NCI-H2227 (cell line): Measurements from ENCODE around the gene C1QTNF6.
"Not testable (repeated sequence)": the region's sequence is repeated elsewhere in the genome, so short reads cannot be mapped to it uniquely, and the experiment has no call there.

Experiments used
- DNase-seq: peaks from one replicate; lab custom pipeline; 2025; ENCODE audit not compliant: unreplicated experiment; lab: John Stamatoyannopoulos, UW

Gene C1QTNF6

GRCh38 chr22:37187891-37188761 lies at the start of gene C1QTNF6:
Gene C1QTNF6 (minus strand): TSS chr22:37188247. CDS start chr22:37188213, 34 bp downstream.
- DNase-seq, result peak; percentile 12

GRCh38 chr22:37235897-37236607 lies 48.0 kb upstream of the C1QTNF6 start:
- DNase-seq, result no peak

DNA sequence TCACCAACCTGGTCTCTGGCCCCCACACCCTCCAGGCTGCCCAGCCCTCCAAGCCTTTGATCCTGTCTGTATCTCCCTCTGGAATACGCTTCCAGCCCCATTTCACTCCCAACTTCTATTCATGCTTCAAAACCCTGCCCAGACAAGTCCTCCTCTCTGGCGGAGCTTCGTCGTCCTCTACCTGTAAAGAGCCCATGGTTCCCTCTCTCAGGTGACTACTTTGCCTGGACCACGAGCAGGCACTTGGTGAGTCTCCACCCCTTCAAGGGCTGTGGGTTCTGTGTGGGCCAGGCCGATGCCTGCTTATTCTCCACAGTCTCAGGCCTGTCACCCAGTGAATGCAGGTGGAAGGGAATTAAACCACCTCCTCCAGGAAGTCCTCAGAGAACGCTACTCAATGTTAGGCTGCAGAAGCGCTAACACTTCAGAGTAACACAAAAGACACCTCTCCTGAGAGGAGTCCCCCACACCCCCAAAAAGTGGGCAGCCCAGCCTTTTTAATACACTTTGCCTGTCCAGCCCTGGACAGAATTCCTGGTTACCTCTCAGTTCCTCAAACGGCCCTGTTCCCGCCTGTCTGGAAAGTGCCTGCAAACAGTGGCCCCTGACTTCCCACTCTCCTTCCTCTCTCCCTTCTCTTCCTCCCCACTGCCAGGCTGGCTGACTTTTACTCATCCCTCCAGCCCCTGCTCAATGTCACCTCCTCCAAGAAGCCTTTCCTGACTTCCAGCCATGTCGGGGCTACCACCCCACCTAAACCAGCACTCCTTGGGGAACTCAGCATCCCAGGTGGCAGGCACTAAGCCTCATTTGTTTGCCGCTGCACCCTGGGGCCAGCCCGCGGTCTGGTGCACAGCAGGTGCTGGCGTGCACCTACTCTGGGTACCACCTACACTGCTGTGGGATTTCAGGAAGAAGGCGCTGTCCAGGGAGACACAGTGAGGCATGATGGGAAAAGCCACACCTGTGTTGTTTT lies 47.0 kb upstream of the C1QTNF6 start:
- no peak for DNase-seq

DNA sequence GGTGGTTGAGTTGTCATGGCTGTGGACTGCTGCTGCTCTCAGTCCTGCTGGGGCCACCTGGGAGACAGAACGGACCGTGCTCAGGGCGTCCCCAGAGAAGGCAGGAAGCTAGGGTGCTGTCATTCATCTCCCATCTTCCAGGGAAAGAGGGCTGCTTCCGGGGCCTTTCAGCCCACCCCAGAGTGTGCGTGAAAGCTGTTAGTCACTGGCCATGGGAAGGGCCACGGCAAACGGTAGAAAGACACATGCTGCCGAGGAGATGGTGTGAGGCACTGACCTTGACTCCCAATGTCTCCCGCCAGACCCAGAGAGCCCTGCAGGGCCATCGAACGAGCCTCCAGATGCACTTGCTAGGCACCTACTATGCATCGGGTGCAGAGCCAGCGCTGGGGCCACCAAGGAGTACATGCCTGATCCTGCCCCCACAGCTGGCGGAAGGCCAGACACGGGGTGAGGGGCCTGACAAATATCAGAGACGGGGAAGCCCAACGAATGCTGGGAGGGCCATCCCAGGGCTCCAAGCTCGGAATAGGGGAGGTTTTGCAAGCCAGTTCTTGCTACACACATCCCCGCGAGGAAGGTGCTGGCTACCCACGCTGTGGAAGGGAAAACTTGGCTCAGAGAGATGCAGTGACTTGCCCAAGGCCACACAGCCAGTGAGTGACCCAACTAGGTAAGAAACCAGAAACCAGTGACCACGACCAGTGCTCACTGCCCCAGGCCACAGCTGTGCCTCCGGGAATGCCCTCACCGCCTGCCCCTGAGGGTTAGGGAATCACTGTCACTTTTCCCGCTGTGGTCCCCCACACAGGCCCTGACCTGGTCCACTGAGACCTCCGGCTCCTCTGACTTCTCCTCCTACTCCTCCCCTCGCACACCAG lies 45.9 kb upstream of the C1QTNF6 start:
- DNase-seq, result no peak

DNA sequence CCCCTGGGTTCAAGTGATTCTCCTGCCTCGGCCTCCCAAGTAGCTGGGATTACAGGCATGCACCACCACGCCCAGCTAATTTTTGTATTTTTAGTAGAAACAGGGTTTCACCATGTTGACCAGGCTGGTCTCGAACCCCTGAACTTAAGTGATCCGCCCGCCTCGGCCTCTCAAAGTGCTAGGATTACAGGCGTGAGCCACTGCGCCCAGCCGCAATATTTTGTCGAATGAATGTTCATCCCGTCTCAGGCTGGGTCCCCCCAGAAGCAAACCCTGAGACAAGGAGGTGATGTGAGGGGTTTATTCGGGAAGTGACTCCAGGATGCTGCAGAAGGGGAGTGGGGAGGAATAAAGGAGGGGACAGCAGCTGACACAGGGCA lies 45.3 kb upstream of the C1QTNF6 start:
- not testable (repeated sequence) for DNase-seq

GRCh38 chr22:37232140-37232998 lies 44.3 kb upstream of the C1QTNF6 start:
- no peak for DNase-seq

DNA sequence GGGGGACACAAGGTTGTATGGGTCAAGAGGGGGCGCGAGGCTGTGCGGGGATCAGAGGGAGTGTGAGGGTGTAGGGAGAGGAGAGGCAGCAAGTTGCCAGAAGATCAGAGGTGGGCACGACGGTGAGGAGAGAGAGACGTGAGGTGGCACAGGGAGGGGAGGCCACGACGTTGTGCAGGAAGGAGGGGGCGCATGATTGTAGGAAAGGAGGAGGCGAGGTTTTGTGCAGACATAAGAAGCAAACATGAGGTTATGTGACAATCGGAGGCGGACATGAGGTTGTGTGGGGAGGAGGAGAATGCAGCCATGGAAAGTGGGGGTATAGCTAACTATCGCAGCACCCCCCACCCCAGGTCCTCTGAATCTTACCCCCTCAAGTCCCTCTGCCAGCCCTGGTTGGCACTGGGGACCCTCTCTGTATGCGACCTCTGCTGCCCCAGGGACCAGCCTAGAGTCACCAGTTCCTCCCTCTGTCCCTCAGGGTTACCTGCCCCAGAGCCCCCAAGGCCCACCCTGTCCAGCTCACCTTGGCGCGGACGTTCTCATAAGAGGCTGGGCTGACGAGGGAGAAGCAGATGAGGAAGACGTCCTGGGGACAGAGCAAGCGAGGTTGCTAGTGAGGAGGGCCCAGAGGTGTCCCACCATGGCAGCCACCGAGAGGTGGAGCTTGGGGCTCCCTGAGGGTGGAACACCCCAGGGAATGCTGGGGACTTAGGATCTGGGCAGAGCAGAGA lies 43.5 kb upstream of the C1QTNF6 start:
- no peak for DNase-seq

- no peak for DNase-seq
These were observed 42.8 kb upstream of the C1QTNF6 start for GRCh38 chr22:37230673-37231405.

- DNase-seq, result no peak
These were observed 42.0 kb upstream of the C1QTNF6 start for GRCh38 chr22:37229805-37230672.

DNA sequence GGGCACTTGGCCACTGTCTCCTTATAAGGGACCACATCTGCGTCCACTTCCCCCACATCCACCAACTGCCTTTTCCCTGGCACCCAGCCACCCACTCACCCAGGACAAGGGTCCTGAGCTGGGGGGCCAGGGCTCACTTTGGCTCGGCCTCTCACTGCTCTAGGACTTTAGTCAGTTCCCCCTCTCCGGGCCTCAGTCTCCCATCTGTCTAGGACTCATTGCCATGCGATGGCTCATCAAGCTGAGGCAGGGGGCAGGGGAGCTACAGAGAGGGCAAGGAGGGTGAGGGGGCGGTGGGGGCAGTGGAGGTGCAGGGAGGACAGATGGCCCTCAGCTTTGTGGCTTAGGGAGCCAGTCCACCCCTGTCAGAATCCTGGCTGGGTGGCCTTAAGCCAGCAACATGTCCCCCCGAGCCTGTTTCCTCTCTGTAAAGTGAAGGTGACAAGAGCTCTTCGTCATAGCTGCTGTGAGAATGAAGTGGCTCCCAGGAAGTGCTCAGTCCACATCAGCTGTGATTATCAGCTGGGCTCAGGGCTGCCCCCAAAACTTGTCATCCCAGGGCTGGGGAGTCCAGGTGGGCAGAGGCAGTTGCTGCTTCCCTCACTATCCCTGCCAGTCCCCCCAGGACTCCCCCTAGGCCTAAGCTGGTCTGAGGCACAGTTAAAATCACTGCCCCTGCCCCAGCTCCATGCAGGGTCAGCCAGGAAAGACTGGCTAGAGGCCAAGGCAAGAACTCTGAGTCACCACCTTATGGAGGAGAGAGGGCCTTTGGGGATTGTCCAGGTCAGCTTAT lies 41.2 kb upstream of the C1QTNF6 start:
- no peak for DNase-seq

- no peak for DNase-seq
These were observed 40.3 kb upstream of the C1QTNF6 start for GRCh38 chr22:37228106-37229011.

GRCh38 chr22:37226514-37226913 lies 38.5 kb upstream of the C1QTNF6 start:
- DNase-seq, result no peak

- no peak for DNase-seq
These were observed 38.0 kb upstream of the C1QTNF6 start for GRCh38 chr22:37226087-37226486.

GRCh38 chr22:37225481-37225880 lies 37.4 kb upstream of the C1QTNF6 start:
- no peak for DNase-seq
